GM23248 (cell line): ENCODE results near the gene GRID2.

Source experiments
- EZH2 ChIP-seq: fragments of 200-600 bp; sonication (generic); IDR thresholded peaks from 2 replicates; pipeline ENCODE4 v1.6.1; 2018; ENCODE audit warnings: antibody characterized with exemption, mild to moderate bottlenecking; ENCODE audit not compliant: insufficient read depth, poor library complexity, severe bottlenecking
- EZH2phosphoT487 ChIP-seq: fragments of 200-600 bp; sonication (generic); IDR thresholded peaks from 2 replicates; pipeline ENCODE4 v1.6.1; 2018; ENCODE audit warnings: antibody characterized with exemption, moderate library complexity, mild to moderate bottlenecking, low read depth; ENCODE audit not compliant: insufficient read depth

DNA sequence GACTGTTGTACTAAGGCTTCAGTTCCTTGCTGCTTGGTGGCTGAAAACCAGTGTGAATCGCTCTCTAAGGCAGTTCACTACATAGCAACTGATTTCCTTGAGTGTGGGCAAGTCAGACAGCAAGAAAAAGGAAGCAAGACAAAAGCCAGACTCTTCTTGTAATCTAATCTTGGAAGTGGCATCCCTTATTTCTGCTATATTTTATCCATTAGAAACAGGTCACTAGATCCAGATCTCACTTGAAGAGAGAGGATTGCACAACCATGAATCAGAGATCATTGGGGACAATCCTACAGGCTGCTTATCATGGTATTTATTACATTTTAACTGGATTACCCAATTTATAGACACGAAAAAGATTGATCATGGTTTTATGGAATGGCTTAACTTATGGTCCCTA lies 684.5 kb downstream of the GRID2 start:
- no peak for TF ChIP-seq EZH2
- TF ChIP-seq EZH2phosphoT487, result no peak
